ENCODE measurements around the gene PPP1CA. TPM values are rescaled to one million over a fixed set of nuclear protein-coding genes. Genes with fewer than 3 reads are reported as not detected.

Gene PPP1CA
- total RNA-seq, 1 experiment from 2014 or later, result 238 TPM

GRCh38 chr11:67398661-67399563, 2.7 kb downstream of the PPP1CA start:
- ChIA-PET POLR2A (no interaction called here), CTCF (no interaction called here), RAD21 (ENCODE audit: low non-redundant PET in 1 of 2, low total read pairs in 2 of 2, uncharacterized antibody in 2 of 2, unreplicated experiment in 2 of 2) (no interaction called here)
- Histone ChIP-seq H3K79me2 (ENCODE audit: insufficient read depth, low read length) (peaks cover 24% of the 10 kb centered on the region), H3K4me2 (ENCODE audit: low read length) (no peak overlapping the region), H3K4me1 (ENCODE audit: control insufficient read depth in 1 of 2, insufficient read depth in 2 of 2, low read length in 2 of 2) (peaks cover 9 to 18% of the 10 kb centered on the region in 2 experiments), H4K20me1 (ENCODE audit: insufficient read depth) (no peaks in the 10 kb centered on the region), H3K9me3 (ENCODE audit: control insufficient read depth in 1 of 2, insufficient read depth in 1 of 2, low read depth in 1 of 2, low read length in 2 of 2) (no peaks in the 10 kb centered on the region), H3K9ac (ENCODE audit: low read length) (no peak overlapping the region), H3K36me3 (ENCODE audit: control insufficient read depth in 1 of 2, insufficient read depth in 2 of 2, low read length in 2 of 2) (peaks cover 13 to 37% of the 10 kb centered on the region in 2 experiments; a peak in 3 of 4 replicates), H3K27me3 (ENCODE audit: insufficient read depth, low read length) (no peaks in the 10 kb centered on the region), H3K9me2 (ENCODE audit: insufficient read depth) (no peaks in the 10 kb centered on the region), H3K27ac (ENCODE audit: low read depth, low read length) (no peak overlapping the region), H3K4me3 (replicated peaks in 1 of 2; ENCODE audit: low read depth in 1 of 2, low read length in 2 of 2) (no peak overlapping the region), H2AFZ (ENCODE audit: low read depth, low read length, poor library complexity, severe bottlenecking) (no peak overlapping the region)
- intact Hi-C loops (cut with micrococcal nuclease), result no loop called here
- TF ChIP-seq REST (IDR thresholded peaks at IDR 0.05; ENCODE audit: low read depth) (no peak), POLR2AphosphoS5 (IDR thresholded peaks at IDR 0.05; ENCODE audit: low read depth, low read length) (0 out of 2 replicates have a peak, but pooled peaks have one; percentile 9)
- ATAC-seq, result no peak
- DNase-seq (ENCODE audit: low read depth, low spot score), result no peak
- no TSS peak for BruUV-seq (replicated peaks)
